Stimulated activated CD4-positive, alpha-beta T cell treated with anti-CD3 and anti-CD28 coated beads, TNF-alpha, amount 100 ng/mL, for 24 hours (primary cell): Measurements from ENCODE around the gene RCSD1.

ENCODE experiments used
- DNase-seq, 3 experiments: peaks; one replicate each; pipeline ENCODE4 v3.0.0-alpha.2; 2020; ENCODE audit warnings: low read depth in 3 of 3

The RCSD1 gene

GRCh38 chr1:167643441-167643840, 13.4 kb downstream of the RCSD1 start:
- DNase-seq, result no peak

DNA sequence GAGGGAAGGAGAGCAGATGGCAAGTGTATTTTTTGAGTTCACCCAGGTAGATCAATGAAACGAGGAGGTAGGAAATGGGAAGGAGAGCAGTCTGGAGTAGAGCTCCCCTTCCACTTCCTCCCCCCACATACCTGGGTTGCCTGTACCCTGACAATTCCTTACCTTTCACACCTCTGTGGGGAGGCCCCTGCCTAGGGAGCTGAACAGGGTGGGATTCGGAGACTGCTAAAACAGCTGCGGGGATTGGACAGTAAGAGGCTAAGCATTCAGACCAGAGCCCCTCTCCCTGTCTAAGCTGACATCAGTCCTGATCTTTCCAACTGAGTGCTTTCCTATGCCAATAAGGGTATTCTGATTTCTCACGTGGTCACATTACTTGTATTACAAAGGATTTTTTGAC, 14.5 kb downstream of the RCSD1 start:
- DNase-seq, result no peak

- DNase-seq, result no peak
Observed at GRCh38 chr1:167645140-167645541, 15.1 kb downstream of the RCSD1 start.

GRCh38 chr1:167645625-167646414, 15.8 kb downstream of the RCSD1 start:
- DNase-seq, result no peak

- no peak for DNase-seq
Observed at GRCh38 chr1:167648252-167648849, 18.3 kb downstream of the RCSD1 start.

- DNase-seq, result no peak
Observed at GRCh38 chr1:167648978-167649744, 19.1 kb downstream of the RCSD1 start.

GRCh38 chr1:167650269-167651160, 20.5 kb downstream of the RCSD1 start:
- no peak for DNase-seq

DNA sequence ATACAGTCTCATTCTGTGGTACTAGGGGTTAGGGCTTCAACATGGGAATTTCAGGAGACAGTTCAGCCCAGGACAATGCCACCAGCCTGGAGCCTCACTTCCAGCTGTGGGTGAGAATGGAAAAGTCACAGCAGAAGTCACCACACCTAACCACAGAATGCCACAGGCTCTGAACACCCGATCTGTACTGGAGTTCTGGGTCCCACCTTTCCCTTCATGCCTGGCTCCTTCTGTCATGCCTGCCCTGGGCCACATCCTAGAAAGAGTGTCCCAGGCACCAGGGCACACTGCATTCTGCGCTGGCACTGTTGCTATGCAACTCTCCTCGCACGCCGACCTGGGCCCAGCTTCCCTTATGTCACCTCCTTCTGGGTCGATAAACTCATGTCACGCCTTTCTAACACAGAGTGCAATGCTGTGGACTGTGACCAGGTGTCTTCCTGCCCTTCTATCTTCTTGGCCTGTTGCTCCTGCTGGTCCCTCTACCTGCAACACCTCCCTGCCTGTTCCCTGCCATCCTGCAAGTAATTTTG, 21.2 kb downstream of the RCSD1 start:
- no peak for DNase-seq

DNA sequence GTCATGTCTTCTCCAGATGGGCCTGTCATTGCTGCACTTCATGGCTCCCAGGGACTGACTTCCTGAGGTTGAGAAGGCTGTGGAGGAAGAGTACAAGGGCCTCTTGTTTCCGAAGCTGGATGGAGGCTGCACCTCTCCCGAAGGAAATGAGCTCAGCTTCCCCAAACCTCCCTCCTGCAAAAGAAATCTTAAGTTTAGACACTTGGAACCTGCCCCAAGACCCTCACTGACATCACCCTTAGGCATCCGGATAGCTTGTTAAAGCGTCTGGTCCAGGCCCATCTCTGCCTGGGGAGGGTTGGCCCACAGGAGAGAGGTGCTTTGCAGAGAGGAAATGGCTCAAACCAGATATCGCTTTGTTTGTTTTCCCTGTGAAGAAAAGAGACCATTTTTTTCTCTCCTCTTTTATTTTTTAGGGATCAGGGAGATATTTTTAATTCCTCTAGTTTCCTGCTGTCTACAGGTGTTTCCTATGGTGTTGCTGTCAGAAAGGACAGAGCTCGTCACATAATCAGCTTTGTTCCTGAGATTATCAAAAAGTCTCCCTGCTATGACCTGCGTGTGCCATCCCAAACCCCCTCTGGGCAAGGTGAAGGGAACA, 25.0 kb downstream of the RCSD1 start:
- no peak for DNase-seq

DNA sequence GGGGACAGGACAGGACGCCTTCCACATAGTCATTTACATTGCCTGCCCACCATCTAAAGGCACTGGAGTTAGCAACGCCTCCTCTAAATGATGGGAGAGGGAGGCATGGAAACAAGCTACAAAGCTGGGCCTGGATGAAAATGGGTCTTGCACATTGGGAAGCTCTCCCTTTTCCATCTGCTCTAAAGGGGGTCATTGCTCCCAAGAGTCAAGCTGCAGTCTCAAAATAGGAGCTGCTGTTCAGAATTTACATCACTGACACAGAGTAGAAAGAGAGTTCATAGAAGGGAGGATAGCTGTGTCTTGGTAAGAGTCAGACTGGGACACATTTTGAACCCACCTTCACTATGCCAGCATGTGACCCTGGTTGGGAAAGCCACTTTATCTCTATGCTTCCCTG, 26.6 kb downstream of the RCSD1 start:
- no peak for DNase-seq

DNA sequence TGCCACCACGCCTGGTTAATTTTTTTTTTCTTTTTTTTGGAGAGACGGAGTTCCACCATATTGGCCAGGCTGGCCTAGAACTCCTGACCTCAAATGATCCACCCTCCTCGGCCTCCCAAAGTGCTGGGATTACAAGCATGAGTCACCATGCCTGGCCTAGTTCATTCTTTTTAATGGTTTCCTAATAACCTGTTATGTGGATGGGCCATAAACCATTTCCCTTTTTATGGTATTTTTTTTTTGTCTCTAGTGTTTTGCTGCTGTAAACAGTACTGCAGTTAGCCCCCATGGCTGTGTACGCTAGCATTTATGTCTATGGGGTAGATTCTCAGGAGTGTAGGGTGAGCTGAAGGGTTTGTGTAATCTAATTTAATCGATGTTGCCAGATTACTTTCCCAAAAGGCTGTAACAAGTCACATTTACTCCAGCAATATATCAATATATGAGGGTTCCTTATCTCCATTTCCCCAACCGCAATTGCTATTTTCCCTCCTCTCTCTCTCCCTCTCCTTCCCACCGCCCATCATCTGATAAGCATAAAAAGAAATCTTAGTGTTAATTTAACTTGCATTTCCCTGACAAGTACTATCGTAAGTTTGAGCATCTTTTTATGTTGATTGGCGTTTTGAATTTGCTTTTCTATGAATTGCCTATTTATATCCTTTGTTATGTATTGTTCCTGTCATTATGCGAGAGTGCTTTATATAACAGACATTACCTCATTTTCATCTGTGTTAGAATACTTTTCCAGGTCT, 28.7 kb downstream of the RCSD1 start:
- DNase-seq, result no peak

DNA sequence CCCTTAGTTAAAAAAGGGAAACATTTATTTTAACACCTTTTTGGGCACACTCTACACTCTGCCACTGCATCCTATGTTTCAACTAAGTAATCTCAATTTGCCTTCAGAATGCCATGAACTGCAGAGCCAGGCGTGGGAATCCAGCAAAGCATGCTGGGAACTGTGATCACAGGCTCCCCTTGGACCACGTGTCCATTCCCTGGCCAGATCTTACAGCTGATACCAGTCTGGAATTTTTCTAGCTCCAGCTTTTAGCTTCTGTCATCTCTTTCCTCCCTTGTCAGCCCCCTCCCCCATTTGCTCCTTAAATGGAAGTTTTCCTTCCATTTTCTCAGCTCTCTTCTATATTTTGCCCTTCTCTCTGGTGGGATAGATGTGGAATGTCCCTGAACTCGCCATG, 29.4 kb downstream of the RCSD1 start:
- no peak for DNase-seq

DNA sequence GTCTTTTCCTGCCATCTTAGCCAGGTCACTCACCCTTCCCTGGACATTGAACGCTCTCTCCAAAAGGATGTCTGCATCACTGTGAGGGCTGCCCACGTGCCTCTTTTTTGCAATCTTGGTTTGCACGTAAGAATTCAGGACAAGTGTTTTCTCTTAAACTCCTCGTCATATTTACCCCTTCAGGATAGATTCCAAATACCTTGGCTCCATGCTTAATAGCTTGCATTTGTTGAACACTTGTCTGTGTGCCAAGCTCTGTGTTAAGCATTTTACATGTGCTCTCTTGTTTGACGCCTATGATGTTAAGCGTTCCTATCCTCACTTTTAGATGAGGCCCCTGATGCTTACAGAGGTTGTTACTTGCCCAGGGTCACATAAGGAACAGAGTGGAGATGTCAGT, 29.8 kb downstream of the RCSD1 start:
- DNase-seq, result no peak

DNA sequence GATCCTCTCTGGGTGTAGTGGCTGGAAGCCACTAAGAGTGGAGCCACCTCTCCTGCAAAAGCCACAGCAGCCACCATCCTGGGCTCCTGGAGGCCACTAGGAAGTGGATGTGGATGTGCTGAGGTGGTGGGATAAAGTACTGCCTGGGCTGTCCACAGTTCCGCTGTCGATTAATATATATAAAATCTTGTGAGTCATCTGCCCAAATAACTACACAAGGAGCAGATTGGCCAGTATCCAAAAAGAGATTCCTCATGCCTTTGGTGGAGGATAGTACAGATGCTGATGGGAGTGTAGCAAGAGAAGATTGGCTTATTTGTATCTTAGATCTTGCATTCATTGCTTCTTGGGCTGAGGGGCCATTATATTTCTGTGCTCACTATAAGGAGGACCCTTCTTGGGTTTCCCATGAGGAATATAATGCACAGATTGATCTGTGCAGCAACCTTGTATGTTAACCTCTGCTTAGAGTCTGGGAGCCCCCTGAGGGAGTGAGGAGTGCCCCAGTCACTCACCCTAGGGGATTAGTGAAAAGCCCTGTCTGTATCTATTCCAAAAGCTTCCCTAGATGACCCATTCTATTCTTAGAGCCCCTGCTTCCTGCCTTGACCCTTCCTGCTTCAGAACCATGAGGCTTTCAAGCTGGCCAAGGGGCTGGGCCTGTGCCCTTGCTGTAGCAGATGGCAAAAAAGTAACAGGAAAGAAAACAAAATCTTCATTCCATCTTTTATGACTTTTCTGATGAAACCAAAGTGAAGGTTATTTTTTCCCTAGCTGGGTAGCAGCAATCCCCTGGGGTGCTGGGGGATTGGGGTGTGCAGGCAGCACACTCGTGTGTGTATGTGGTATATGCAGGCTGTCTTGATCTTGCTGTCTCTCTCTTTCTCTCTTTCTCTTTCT, 31.7 kb downstream of the RCSD1 start:
- DNase-seq, result no peak

GRCh38 chr1:167663002-167663772, 33.2 kb downstream of the RCSD1 start:
- DNase-seq, result no peak

- DNase-seq, result no peak
Observed at GRCh38 chr1:167665469-167665868, 35.4 kb downstream of the RCSD1 start.

DNA sequence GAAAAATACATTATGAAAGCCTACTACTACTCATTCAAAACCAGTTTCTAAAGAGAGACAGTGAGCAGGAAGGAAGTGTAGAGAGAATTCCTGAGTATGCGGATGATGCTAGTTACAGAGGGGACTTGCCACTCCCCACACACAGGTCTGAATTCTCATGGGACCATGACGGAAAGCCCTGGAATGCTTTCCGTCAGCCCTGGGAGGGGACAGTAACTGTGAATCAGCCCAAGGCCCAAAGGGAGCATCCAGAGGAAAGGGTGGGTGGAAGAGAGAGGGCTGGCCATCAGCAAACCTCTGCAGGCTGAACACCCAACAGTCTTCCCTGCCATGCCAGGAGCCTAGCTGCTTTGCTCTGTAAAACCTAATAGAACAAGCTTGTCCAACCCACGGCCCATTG, 36.4 kb downstream of the RCSD1 start:
- DNase-seq, result no peak

DNA sequence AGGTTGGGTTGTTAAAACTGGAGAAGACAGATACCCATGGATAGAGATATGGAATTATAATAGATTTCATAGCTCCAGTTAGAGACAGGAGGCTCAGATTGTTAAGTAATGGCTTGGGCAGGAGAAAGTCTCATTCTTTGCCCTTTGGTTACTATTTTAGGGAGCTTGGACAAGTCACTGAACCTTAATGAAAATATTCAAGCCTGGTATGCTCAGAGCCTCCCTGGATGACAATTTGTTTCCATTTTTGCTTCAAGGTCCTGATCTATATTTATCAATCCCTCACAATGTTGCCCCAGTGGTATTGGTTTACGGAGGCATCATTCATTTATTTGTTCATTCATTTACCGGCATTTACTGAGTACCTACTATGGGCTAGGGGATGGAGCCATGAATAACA, 37.5 kb downstream of the RCSD1 start:
- no peak for DNase-seq

- no peak for DNase-seq
Observed at GRCh38 chr1:167668108-167668507, 38.1 kb downstream of the RCSD1 start.
